ENCODE results near the gene CDC42SE2. TPM values are rescaled to one million over a fixed set of nuclear protein-coding genes. Genes with fewer than 3 reads are reported as not detected.
"Not testable (repeated sequence)": the region's sequence is repeated elsewhere in the genome, so short reads cannot be mapped to it uniquely, and the experiment has no call there.

CDC42SE2 gene
- total RNA-seq, 1 experiment from 2014 or later: 32.8 TPM

DNA sequence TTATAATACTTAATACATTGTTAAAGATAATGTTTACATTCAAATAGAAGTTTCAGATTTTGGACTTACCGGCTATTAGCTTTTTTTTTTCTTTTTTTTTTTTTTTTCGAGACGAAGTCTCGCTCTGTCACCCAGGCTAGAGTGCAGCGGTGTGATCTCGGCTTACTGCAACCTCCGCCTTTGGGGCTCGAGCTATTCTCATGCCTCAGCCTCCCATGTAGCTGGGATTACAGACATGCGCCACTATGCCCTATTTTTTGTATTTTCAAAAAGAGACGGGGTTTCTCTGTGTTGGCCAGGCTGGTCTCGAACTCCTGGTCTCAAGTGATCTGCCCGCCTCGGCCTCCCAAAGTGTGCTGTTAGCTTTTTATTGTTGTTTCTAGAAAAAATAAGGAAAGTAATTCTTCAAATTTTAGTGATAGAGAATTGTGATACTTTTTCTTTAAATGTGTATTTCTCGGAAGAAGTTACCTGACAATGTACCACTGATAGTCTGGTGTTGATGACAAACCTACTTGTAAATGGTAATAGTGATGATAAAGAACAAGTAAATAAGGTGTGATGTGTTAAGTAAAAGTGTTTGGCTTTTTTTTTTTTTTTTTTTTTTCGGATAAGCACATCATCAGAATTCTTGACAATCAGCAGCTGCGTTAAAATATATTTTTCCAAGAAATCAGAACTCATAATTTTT is 2.7 kb downstream of the CDC42SE2 start:
- no peak overlapping the region for H3K27ac ChIP-seq
- peaks cover 76% of the 10 kb centered on the region for H3K79me2 ChIP-seq (ENCODE audit: low read depth)
- POLR2A ChIA-PET (ENCODE audit: unreplicated experiment): no interaction called here
- H3K4me2 ChIP-seq: 0 out of 2 replicates have a peak overlapping the region, but pooled peaks have one; percentile 12
- H2AFZ ChIP-seq: no peak overlapping the region
- no peaks in the 10 kb centered on the region for H4K20me1 ChIP-seq (ENCODE audit: insufficient read depth)
- H3K4me3 ChIP-seq: no peak overlapping the region
- no peaks in the 10 kb centered on the region for H3K36me3 ChIP-seq (ENCODE audit: low read depth)
- peaks cover 35% of the 10 kb centered on the region for H3K4me1 ChIP-seq (replicated peaks; ENCODE audit: insufficient read depth)
- no peak for TF ChIP-seq EZH2 (IDR thresholded peaks at IDR 0.05; ENCODE audit: low read depth)
- no TSS peak for BruUV-seq (replicated peaks)
- H3K27me3 ChIP-seq (ENCODE audit: insufficient read depth, low read depth): no peaks in the 10 kb centered on the region
- DNase-seq: no peak
- H3F3A ChIP-seq (ENCODE audit: insufficient read depth, low read depth): peaks cover 18% of the 10 kb centered on the region
- intact Hi-C loops (cut with micrococcal nuclease; ENCODE audit: unreplicated experiment): no loop called here
- no peaks in the 10 kb centered on the region for H3K9me2 ChIP-seq (ENCODE audit: insufficient read depth)
- CTCF ChIA-PET: interaction anchor here (0.6 to 1.3 kb wide), 2 partner anchors 14 to 60 kb away, joined by 3 to 5 read pairs; no protein-coding TSS in a partner anchor
- H3K9me3 ChIP-seq (ENCODE audit: insufficient read depth, low read depth): no peaks in the 10 kb centered on the region

DNA sequence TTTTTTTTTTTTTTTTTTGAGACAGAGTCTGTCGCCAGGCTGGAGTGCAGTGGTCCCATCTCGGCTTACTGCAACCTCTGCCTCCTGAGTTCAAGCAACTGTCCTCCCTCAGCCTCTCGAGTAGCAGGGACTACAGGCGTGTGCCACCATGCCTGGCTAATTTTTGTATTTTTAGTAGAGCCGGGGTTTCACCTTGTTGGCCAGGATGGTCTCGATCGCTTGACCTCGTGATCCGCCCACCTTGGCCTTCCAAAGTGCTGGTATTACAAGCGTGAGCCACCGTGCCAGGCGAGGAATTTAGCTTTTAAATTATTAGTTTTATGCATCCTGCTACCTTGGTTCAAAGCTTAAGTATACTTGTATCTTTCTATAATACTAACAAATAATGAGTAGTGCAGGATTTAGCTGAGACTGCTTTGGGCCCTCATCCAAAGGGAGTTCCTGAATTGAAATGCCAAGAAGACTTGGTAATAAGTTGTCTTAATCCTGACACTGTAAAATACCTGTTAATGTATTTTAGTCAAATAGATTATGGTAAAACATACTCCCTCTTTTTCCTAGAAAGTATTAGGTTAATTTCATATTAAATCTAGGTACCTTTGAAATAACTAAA is 5.0 kb downstream of the CDC42SE2 start:
- peaks cover 8% of the 10 kb centered on the region for H3F3A ChIP-seq (ENCODE audit: insufficient read depth, low read depth)
- no peak overlapping the region for H2AFZ ChIP-seq
- no peak overlapping the region for H3K4me2 ChIP-seq
- DNase-seq: no peak
- no peak overlapping the region for H3K27ac ChIP-seq
- H3K36me3 ChIP-seq (ENCODE audit: low read depth): no peaks in the 10 kb centered on the region
- no peaks in the 10 kb centered on the region for H3K9me2 ChIP-seq (ENCODE audit: insufficient read depth)
- H3K79me2 ChIP-seq (ENCODE audit: low read depth): peaks cover 89% of the 10 kb centered on the region
- ChIA-PET CTCF (no interaction called here), POLR2A (ENCODE audit: unreplicated experiment) (no interaction called here)
- H3K27me3 ChIP-seq (ENCODE audit: insufficient read depth, low read depth): no peaks in the 10 kb centered on the region
- H3K9me3 ChIP-seq (ENCODE audit: insufficient read depth, low read depth): no peaks in the 10 kb centered on the region
- intact Hi-C loops (cut with micrococcal nuclease; ENCODE audit: unreplicated experiment): no loop called here
- no peak overlapping the region for H3K4me3 ChIP-seq
- BruUV-seq (replicated peaks): no TSS peak
- no peak for TF ChIP-seq EZH2 (IDR thresholded peaks at IDR 0.05; ENCODE audit: low read depth)
- TF ChIP-seq, protein P1, sequence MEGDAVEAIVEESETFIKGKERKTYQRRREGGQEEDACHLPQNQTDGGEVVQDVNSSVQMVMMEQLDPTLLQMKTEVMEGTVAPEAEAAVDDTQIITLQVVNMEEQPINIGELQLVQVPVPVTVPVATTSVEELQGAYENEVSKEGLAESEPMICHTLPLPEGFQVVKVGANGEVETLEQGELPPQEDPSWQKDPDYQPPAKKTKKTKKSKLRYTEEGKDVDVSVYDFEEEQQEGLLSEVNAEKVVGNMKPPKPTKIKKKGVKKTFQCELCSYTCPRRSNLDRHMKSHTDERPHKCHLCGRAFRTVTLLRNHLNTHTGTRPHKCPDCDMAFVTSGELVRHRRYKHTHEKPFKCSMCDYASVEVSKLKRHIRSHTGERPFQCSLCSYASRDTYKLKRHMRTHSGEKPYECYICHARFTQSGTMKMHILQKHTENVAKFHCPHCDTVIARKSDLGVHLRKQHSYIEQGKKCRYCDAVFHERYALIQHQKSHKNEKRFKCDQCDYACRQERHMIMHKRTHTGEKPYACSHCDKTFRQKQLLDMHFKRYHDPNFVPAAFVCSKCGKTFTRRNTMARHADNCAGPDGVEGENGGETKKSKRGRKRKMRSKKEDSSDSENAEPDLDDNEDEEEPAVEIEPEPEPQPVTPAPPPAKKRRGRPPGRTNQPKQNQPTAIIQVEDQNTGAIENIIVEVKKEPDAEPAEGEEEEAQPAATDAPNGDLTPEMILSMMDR (conservative IDR thresholded peaks at IDR 0.05): no peak
- peaks cover 25% of the 10 kb centered on the region for H3K4me1 ChIP-seq (replicated peaks; ENCODE audit: insufficient read depth)
- H4K20me1 ChIP-seq (ENCODE audit: insufficient read depth): no peaks in the 10 kb centered on the region

DNA sequence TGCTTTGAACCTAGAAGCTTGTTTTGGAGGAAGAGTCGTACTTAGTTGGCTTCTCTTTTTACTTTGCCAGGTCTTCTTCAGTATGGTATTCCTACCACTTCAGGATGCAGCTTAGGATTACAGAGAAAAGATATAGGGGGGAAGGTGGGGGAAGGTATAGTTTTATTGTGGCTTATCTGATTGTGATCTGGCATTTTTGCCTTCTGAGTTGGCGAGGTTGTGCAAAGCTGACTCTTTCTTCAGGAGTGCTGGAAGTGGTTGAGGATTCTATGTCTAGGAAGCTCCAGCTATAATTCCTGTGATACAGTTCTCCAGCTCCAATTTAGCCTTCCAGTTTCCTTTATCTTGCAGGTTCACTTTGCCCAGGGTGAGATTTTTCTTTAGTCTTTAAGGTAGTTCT is 7.0 kb downstream of the CDC42SE2 start:
- BruUV-seq (replicated peaks): no TSS peak
- peak; percentile 30 to 73 for DNase-seq
- H2AFZ ChIP-seq: no peak overlapping the region
- H3K36me3 ChIP-seq (ENCODE audit: low read depth): no peaks in the 10 kb centered on the region
- peak overlapping the region; percentile 36 for H3K4me2 ChIP-seq
- H4K20me1 ChIP-seq (ENCODE audit: insufficient read depth): no peaks in the 10 kb centered on the region
- ChIA-PET CTCF (interaction anchor here (0.6 kb wide), 3 partner anchors 15 to 108 kb away, joined by 3 to 27 read pairs (median 5); no protein-coding TSS in a partner anchor), POLR2A (ENCODE audit: unreplicated experiment) (interaction anchor here (0.6 to 0.7 kb wide), 3 partner anchors 14 to 814 kb away, joined by 4 to 44 read pairs (median 6); no protein-coding TSS in a partner anchor)
- intact Hi-C loops (cut with micrococcal nuclease; ENCODE audit: unreplicated experiment): no loop called here
- H3K4me1 ChIP-seq (replicated peaks; ENCODE audit: insufficient read depth): peaks cover 21% of the 10 kb centered on the region
- no peaks in the 10 kb centered on the region for H3K9me2 ChIP-seq (ENCODE audit: insufficient read depth)
- TF ChIP-seq EZH2 (IDR thresholded peaks at IDR 0.05; ENCODE audit: low read depth): no peak
- TF ChIP-seq, protein P1 (conservative IDR thresholded peaks at IDR 0.05): no peak
- peaks cover 8% of the 10 kb centered on the region for H3F3A ChIP-seq (ENCODE audit: insufficient read depth, low read depth)
- no peaks in the 10 kb centered on the region for H3K27me3 ChIP-seq (ENCODE audit: insufficient read depth, low read depth)
- H3K79me2 ChIP-seq (ENCODE audit: low read depth): peaks cover 88% of the 10 kb centered on the region
- no peaks in the 10 kb centered on the region for H3K9me3 ChIP-seq (ENCODE audit: insufficient read depth, low read depth)
- peak overlapping the region; percentile 1; the same call in 1 of the 2 replicates for H3K4me3 ChIP-seq
- peak overlapping the region; percentile 37 for H3K27ac ChIP-seq

DNA sequence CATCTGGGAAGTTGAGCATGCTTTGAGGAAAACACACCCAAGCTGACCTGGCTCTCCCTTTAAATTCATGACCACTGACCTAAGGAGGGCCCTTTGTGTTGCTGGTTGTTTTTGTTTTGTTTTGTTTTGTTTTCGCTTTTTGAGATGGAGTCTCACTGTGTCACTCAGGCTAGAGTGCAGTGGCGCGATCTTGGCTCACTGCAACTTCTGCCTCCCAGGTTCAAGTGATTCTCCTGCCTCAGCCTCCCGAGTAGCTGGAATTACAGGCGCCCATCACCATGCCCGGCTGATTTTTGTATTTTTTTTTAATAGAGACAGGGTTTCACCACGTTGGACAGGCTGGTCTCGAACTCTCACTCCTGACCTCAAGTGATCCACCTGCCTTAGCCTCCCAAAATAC is 8.0 kb downstream of the CDC42SE2 start:
- H3K9me2 ChIP-seq (ENCODE audit: insufficient read depth); intact Hi-C loops (cut with micrococcal nuclease; ENCODE audit: unreplicated experiment); CTCF ChIA-PET; DNase-seq; BruUV-seq (replicated peaks); H3K4me2 ChIP-seq; POLR2A ChIA-PET (ENCODE audit: unreplicated experiment); H3F3A ChIP-seq (ENCODE audit: insufficient read depth, low read depth); H3K9me3 ChIP-seq (ENCODE audit: insufficient read depth, low read depth); H3K27me3 ChIP-seq (ENCODE audit: insufficient read depth, low read depth); H4K20me1 ChIP-seq (ENCODE audit: insufficient read depth); H3K27ac ChIP-seq; H3K36me3 ChIP-seq (ENCODE audit: low read depth); H3K4me3 ChIP-seq; H2AFZ ChIP-seq: not testable (repeated sequence)
- Histone ChIP-seq H3K79me2 (ENCODE audit: low read depth) (peaks cover 87% of the 10 kb centered on the region), H3K4me1 (replicated peaks; ENCODE audit: insufficient read depth) (peaks cover 17% of the 10 kb centered on the region)

All from PC-9 (cell line).